Left cardiac atrium (tissue), 4 donors: ENCODE data around the gene RAD21L1. TPM values are rescaled to one million over a fixed set of nuclear protein-coding genes. Genes with fewer than 3 reads are reported as not detected.

ENCODE experiments used
- ATAC-seq, 2 donors: fragments of 200-7000 bp; cut with Tn5 transposase; one replicate each; pipeline ENCODE4 v1.9.1; 2020; ENCODE audit warnings: mild to moderate bottlenecking in 2 of 2, moderate library complexity in 2 of 2
- DNase-seq: peaks from one replicate; pipeline ENCODE4 v3.0.0-alpha.2; 2020
- intact Hi-C, 2 donors: fragments of 100-400 bp; cut with DNase I; formaldehyde crosslinking; loops; one replicate each; pipeline versions ENCODE4 v1.14.1 to v1.15.1; 2022 to 2023
- long read RNA-seq: library from polyadenylated mRNA; unstranded; transcript quantifications from one replicate; pipeline ENCODE4 v2.0.0, GENCODE V29; 2021
- total RNA-seq, 2 donors: library from RNA; stranded (reverse); fragmentation: NEBNext Ultra II Directional; extraction: Animal tissue kit (Norgen Biotek cat#: 25700); gene quantifications; one replicate each; pipeline ENCODE4 v1.2.1, GENCODE V29; 2021
- donor health status: DM: no; HTN: yes; CAD: no.
- donor health status: DM: no; HTN: yes; CAD: no; lungs with severe emphysema.
- donor health status: DM: yes; HTN: yes; CAD: no.
- donor health status: Dilated cardiomyopathy.

The RAD21L1 gene
- not detected for total RNA-seq
- long read RNA-seq = 0 reads

DNA sequence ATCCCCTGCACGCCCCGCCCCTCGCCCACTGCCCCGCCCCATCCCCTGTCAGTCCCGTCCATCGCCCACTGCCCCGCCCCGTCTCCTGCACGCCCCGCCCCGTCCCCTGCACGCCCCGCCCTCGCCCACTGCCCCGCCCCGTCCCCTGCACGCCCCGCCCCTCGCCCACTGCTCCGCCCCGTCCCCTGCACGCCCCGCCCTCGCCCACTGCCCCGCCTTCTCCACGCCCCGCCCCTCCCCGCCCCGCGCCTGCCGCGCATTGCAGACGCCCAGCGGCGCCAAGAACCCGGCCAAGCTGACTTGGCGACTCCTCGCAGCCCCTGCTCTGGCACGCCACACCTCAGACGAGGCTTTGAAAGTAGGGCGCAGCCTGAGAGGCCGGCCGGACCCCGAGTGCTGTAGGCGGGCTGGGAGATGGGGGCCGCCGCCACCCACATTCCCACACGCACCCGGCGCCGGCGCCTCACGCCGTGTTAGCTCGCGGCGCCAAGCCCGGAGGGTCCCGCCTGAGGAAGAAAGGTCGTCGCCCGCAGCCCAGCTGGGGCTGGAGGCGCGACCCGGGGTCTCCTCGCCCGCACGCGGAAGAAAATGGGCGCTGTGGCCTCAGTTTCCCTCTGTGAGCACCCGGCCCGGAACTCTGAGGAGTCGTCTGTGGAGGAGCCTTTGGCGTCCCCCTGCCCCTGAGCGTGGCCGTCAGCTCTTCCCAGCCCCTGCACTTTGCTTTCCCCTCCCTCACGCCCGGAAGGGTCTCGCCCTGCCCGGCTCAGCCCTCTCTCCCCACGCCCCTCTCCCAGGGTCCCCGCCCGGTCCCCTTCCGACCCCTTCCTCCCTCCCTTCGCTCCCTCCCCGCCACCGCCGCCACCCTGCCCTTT lies at the start of gene RAD21L1:
TSS of gene RAD21L1 (plus strand) at position 262 of the 872 bp plus-strand sequence. CDS start 2,410 bp downstream, outside the sequence.
- intact Hi-C loops = no loop called here
- ATAC-seq = peak; percentile 96 to 98
- peak; percentile 89 for DNase-seq

GRCh38 chr20:1177680-1178079 lies 48.2 kb upstream of the RAD21L1 start:
- DNase-seq (no peak), ATAC-seq (no peak)
- intact Hi-C loops = no loop called here

GRCh38 chr20:1178103-1178502 lies 47.7 kb upstream of the RAD21L1 start:
- no peak for DNase-seq
- ATAC-seq = no peak
- intact Hi-C loops = no loop called here

GRCh38 chr20:1178623-1179022 lies 47.2 kb upstream of the RAD21L1 start:
- ATAC-seq (no peak), DNase-seq (no peak)
- intact Hi-C loops = no loop called here

DNA sequence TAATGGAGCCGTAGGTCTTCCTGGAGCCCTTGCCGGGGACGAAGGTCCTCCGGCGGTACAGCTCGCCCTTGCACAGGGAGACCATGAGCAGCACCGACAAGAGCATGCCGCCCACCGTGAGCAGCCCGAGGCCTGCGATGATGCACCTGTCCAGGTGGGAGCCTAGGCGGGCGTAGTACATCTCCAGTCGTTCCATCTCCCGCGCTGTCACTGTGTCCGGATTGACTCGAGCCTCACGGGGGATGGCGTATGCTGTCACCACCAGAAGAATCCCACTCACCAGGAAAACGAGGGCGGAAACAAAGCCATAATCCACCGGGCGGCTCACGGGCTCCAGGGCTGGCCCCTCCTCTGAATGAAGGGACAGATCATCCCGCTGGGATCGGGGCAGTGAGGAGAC lies 44.9 kb upstream of the RAD21L1 start:
- DNase-seq = no peak
- intact Hi-C loops = no loop called here

GRCh38 chr20:1182106-1182505 lies 43.7 kb upstream of the RAD21L1 start:
- DNase-seq (no peak), ATAC-seq (peak in 1 of 2 donors; percentile 24)
- intact Hi-C loops = no loop called here

More for the DNA sequence above, 44.9 kb upstream of the RAD21L1 start:
- ATAC-seq = no peak

GRCh38 chr20:1183153-1183552 lies 42.7 kb upstream of the RAD21L1 start:
- intact Hi-C loops = no loop called here

DNA sequence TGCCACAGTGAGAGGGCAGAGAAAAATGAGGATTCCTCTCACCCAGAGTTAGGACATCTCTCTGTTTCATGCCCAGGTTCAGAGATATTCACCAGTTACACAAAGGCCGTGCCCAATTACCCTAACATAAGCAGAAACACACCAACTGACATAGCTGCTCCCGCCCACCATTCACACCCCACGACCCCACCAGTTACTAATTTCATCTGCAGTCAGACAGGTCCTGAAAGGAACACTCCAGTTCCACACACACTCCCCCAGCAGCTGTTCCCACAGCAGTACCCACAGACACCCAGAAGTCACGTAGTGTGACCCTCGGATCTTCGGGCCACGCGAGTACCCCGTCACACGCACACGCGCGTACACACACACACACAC lies 41.6 kb upstream of the RAD21L1 start:
- intact Hi-C loops = no loop called here

More at GRCh38 chr20:1183153-1183552, 42.7 kb upstream of the RAD21L1 start:
- ATAC-seq (no peak), DNase-seq (no peak)

DNA sequence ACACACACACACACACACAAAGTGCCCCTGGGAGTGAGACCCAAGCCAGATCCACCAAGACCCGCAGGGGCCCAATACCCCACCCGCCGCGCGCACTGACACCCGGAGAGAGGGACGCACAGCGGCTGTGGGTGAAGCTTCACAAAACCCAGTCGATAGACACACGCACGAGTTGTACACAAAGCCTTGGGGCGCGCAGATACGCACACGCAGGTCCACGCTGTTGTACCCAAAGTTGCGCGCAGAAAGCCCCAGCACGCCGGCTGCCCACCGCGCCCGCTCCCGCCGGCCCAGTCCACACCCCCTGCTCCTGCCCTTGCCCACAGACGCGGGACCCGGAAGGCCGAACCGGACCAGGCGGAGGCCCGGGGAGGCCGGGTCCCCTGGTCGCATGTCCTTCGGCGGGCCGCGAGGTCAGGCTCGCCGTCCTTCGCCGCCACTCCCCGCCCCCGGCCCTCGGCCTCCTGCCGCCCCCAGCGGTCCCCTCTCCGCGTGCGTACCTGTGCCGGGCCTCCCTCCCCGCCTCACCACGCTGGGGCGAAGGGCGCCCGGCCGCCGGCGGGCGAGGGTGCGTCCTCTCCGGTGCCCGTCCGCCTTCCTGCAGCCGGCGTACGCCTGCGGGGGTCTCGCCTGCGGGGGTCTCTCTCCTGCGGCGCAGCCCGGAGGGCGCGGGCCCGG lies 41.1 kb upstream of the RAD21L1 start, which contains the start of gene TMEM74B:
TSS of gene TMEM74B (minus strand) at position 344 of the 678 bp plus-strand sequence. CDS start 1,180 bp downstream, outside the sequence.
- DNase-seq (peak; percentile 27), ATAC-seq (peak; percentile 15 to 34)
- intact Hi-C loops = no loop called here

More for the DNA sequence above, 41.6 kb upstream of the RAD21L1 start:
- no peak for ATAC-seq
- DNase-seq = no peak

GRCh38 chr20:1185316-1185741 lies 40.5 kb upstream of the RAD21L1 start:
- intact Hi-C loops = no loop called here
- ATAC-seq = peak; percentile 23 to 38
- no peak for DNase-seq

DNA sequence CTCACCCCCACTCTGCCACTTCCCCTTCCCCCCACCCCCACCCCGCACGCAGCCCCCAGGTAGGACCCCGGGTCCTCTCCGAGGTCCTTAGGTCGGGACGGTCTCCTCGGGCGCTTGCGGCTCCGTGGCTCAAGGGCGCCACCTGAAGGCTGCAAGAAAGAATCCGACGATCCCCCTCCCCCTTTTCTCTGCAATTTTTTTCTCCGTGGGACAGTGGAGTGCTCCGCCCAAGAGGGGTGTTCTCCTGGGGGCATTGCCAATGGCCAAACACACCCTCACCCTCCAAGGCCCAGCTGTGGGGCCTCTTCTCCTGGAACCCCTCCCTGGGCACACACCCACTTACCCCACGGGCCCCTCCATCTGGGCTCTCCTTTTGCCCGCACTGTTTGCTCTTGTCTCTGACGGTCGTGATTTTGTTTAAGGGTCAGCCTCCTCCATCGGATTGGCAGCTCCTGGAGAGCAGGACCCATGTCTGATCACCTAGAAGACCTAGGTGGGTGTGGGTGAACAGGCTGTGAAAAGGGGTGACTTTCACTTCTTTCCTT lies 40.0 kb upstream of the RAD21L1 start:
- ATAC-seq (peak; percentile 62 to 65), DNase-seq (peak; percentile 54)

GRCh38 chr20:1186367-1186991 lies 39.4 kb upstream of the RAD21L1 start:
- intact Hi-C loops = no loop called here
- ATAC-seq = no peak

More for the DNA sequence above, 40.0 kb upstream of the RAD21L1 start:
- intact Hi-C loops = no loop called here

DNA sequence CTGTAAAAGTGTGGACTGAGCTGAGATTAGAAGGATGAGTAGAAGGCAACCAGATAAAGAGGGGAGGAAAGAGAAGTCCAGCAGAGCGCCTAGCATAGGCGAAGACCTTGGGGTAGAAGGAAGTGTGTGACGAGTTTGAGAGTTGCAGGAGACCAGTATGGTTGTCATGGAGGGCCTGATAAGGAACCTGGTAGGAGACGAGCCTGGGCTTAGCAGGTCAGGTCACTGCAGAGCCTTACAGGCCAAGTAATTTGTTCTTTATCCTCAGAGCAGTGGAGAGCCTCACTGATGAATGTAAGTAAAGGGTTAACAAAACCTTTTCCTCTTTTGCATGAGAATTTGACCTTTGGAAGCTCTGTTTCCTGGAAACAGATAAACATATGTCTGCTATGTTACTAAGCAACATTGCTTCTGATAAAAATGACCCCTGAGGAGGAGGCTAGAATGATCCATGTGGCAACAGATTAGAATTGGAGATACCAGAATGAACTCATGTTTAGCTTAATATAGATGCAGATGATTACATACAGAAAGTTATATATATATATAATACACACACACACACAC lies 38.2 kb upstream of the RAD21L1 start:
- ATAC-seq (no peak), DNase-seq (no peak)
- intact Hi-C loops = no loop called here

More at GRCh38 chr20:1186367-1186991, 39.4 kb upstream of the RAD21L1 start:
- DNase-seq = no peak

DNA sequence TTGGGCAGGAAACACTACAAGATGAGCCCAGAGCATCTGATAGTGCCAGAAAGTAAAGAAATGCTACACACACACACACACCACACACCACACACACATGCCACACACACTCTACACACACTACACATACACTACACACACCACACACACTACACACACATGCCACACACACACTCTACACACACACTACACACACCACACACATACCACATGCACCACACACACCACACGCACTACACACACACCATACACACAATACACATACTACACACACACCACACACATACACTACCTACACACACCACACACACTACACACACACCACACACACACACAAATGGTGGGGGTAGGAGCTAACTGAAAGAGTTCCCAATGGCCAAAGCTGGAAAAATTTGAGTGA lies 37.5 kb upstream of the RAD21L1 start:
- ATAC-seq (no peak), DNase-seq (no peak)
- intact Hi-C loops = no loop called here

DNA sequence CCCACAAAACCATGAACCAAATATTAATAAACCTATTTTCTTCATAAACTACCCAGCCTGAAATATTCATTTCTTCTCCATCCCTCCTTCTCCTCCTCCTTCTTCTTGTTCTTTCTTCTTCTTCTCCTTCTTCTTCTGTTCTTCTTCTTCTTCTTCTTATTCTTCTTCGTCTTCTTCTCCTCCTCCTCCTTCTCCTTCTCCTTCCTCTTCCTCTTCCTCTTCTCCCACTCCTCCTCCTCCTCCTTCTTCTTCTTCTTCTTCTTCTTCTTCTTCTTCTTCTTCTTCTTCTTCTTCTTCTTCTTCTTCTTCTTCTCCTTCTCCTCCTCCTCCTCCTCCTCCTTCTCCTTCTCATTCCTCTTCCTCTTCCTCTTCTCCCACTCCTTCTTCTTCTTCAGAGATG lies 36.0 kb upstream of the RAD21L1 start:
- DNase-seq (no peak), ATAC-seq (no peak)
- intact Hi-C loops = no loop called here

- DNase-seq (no peak), ATAC-seq (no peak)
- intact Hi-C loops = no loop called here
These were observed 35.0 kb upstream of the RAD21L1 start for GRCh38 chr20:1190847-1191246.

GRCh38 chr20:1191299-1191698 lies 34.5 kb upstream of the RAD21L1 start:
- intact Hi-C loops = no loop called here
- DNase-seq (no peak), ATAC-seq (no peak)

DNA sequence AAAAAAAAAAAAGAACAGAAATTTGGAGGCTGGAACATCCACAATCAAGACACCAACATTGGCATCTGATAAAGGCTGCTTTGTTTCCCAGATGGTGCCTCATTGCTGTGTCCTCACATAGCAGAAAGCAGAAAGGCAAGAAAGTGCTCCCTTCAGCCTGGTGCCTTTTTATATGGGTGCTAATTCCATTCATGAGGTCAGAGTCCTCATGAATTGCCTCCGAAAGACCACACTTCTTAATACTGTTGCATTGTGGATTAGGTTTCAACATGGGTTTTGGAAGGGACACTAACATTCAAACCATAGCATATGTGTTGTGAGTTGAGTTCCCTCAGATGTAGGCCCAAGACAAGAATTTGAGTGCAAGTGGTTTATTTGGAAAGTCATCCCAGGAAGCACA lies 30.6 kb upstream of the RAD21L1 start:
- intact Hi-C loops = no loop called here
- no peak for ATAC-seq

GRCh38 chr20:1196634-1197033 lies 29.2 kb upstream of the RAD21L1 start:
- no peak for ATAC-seq
- intact Hi-C loops = no loop called here
- DNase-seq = no peak

More for the DNA sequence above, 30.6 kb upstream of the RAD21L1 start:
- DNase-seq = no peak
